ENCODE measurements around the gene KNDC1.
"Not testable (repeated sequence)": the region's sequence is repeated elsewhere in the genome, so short reads cannot be mapped to it uniquely, and the experiment has no call there.

KNDC1 gene

DNA sequence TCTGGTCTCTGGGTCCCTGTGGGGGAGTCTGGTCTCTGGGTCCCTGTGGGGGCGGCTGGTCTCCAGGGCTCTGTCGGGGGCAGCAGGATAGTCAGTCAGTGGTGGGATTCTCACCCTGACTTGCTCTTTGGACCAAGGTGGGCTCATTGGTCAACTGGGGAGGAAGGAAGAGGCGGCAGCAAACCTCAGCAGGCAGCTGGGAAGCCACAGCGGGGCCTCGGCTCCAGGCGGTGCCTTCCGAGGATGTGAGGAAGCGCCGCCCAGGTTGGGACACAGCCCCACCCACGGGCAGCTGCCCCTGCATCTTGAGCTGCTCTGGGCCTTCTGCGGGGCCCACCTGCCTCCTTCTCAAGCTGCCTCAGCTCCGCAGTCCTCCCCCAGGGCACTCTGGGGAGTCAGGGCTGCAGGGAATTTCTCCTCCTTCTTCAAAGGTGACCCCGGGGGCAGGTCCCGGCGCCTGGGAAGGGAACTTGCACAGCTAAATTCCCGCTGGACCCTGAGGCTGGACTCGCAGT is 20.4 kb upstream of the KNDC1 start:
- H3K9me3 Mint-ChIP-seq, result no peaks in the 10 kb centered on the region

DNA sequence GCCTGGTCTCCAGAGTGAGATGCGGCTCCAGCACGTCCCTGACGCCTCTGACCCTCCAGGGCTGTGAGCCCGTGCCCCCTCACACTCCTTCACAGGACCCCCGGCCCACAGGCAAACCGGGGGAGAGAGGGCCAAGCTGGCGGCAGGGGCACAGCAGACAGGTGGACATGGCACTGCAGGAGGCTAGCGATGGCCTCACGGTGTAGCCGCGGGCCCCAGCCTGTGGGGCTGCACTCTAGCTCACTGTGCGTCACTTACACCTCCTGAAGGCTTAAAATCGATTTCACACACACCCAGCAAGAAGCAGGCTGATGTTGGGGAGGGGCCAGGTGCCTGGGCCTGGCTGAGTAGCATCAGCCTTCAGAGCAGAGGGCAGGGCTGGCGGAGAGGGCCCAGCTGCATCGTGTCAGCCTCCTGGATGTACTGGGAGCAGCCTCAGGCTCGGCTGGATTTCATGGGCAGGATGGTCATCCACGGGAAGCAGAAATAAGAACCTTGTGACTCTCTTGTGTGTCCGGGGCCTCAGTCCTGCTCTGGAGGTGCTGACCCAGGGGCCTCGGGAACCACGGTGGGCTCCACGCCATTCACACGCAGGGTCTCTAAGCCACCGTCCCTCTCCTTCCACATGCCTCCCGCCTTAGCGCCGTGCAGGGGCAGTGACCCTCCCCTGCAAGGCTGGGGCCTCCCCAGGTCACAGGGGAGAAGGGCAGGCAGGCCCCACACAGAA is 19.4 kb upstream of the KNDC1 start:
- Mint-ChIP-seq H3K4me1 (ENCODE audit: low read depth in 2 of 2) (peaks cover 3 to 9% of the 10 kb centered on the region in 2 donors), H3K36me3 (ENCODE audit: insufficient read depth) (no peaks in the 10 kb centered on the region), H3K27me3 (peaks cover 22 to 33% of the 10 kb centered on the region in 2 donors), H3K27ac (no peak overlapping the region), H3K9me3 (no peaks in the 10 kb centered on the region), H3K4me3 (no peak overlapping the region)
- no peak for DNase-seq
- ATAC-seq (replicated peaks), result no peak

More for the DNA sequence above, 20.4 kb upstream of the KNDC1 start:
- DNase-seq, result no peak
- no peaks in the 10 kb centered on the region for H3K36me3 Mint-ChIP-seq (ENCODE audit: insufficient read depth)
- H3K4me1 Mint-ChIP-seq (ENCODE audit: low read depth in 2 of 2), result peaks cover 5 to 9% of the 10 kb centered on the region in 2 donors
- H3K27me3 Mint-ChIP-seq, result peaks cover 13 to 23% of the 10 kb centered on the region in 2 donors
- ATAC-seq (replicated peaks), result no peak
- no peak overlapping the region for H3K4me3 Mint-ChIP-seq
- H3K27ac Mint-ChIP-seq, result no peak overlapping the region

DNA sequence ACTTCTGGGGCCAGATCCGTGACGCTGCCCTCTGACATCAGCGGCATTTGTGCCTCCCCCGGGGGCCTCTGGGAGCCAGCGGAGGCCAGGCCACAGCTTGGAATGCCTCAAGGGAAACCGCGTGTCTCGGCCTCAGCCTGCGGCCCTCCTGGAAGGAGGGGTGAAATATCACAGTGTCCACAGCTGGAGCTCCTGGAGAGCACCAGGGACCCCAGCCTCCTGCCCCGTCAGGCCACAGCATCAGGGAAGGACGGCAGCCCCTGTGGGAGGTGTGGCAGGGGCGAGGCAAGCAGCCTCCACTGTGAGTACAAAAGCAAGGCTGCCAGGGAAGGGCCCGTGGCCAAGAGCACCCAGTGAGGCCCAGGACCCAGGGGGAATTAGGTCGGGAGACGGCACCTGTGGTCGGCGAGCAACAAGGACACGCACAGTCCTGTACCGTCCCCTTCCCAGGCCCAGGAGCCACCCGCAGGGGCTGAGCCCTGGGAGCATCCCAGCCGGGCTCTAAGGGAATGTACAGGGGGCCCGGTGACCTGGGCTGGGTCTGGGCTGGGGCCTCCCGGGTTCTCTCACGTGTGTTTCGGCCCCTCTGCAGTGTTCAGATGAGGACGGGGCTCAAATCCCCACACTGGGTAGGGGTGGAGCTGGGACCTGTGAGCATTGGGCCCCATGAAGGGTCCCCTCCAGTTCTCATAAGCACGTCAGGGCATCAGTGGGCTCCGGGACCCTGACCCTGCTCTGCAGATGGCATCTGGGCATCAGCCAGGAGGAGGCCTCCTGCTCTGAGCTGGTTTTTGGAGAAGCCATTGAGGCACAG is 18.7 kb upstream of the KNDC1 start:
- Mint-ChIP-seq H3K4me1 (ENCODE audit: low read depth in 2 of 2) (peaks cover 3 to 9% of the 10 kb centered on the region in 2 donors), H3K9me3 (no peaks in the 10 kb centered on the region), H3K36me3 (ENCODE audit: insufficient read depth) (no peaks in the 10 kb centered on the region), H3K4me3 (no peak overlapping the region), H3K27me3 (peaks cover 28 to 41% of the 10 kb centered on the region in 2 donors), H3K27ac (no peak overlapping the region)
- DNase-seq (no peak), ATAC-seq (replicated peaks) (no peak)

DNA sequence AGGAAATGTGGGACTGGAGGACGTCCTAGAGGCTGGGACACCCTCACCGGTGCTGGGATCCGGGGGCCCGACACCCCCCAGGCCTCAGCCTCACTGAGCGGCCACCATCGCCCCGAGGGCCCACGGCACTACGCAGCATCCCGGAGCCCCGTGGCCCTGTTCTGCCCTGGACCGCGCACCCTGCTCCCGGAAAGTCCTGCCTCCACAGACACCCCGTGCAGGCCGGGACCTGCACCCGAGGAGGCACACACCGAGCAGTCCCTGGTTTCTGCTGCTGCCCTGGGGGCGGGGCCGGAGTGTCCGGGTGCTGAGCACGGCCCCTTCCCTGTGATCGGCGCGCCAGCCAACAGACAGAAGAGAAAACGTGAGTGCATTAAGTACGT is 18.1 kb upstream of the KNDC1 start:
- no peak for DNase-seq
- H3K4me3 Mint-ChIP-seq, result no peak overlapping the region

DNA sequence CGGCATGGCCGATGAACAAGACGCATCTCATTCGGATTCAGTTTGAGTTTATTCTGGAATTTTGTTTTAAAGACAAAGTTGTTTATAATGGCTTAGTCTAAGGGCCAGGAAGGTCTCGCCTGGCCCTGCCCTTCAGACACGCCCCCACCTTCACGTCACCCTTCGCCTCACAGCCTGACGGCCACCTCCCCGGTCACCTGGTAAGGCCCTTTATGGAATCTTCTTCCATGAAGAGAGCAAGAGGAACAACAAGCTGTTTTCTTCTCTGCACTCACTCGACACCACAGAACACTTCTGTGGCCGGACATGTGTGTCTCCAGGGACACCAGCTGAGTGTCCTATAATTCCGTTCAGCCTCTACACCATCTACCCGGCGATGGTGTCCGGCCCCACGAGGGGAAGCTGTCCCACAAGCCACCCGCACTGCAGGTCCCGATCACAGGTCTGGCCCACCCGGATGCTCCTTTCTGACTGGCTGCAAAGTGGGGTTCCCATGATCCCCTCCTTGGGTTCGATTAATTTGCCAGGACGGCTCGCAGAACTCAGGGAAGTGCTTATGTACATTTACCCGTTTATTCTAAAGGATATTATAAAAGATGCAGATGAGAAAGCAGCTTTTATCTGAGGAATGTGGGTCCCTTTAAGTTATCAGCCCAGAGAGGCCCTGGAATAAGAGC is 17.4 kb upstream of the KNDC1 start:
- Mint-ChIP-seq H3K27me3 (peaks cover 42 to 54% of the 10 kb centered on the region in 2 donors), H3K27ac (no peak overlapping the region), H3K4me3 (no peak overlapping the region), H3K4me1 (ENCODE audit: low read depth in 2 of 2) (peaks cover 3 to 9% of the 10 kb centered on the region in 2 donors), H3K36me3 (ENCODE audit: insufficient read depth) (no peaks in the 10 kb centered on the region), H3K9me3 (peaks cover 0 to 2% of the 10 kb centered on the region in 2 donors)
- ATAC-seq (replicated peaks) (no peak), DNase-seq (no peak)

More for the DNA sequence above, 18.1 kb upstream of the KNDC1 start:
- no peaks in the 10 kb centered on the region for H3K9me3 Mint-ChIP-seq
- no peak overlapping the region for H3K27ac Mint-ChIP-seq
- peaks cover 3 to 9% of the 10 kb centered on the region in 2 donors for H3K4me1 Mint-ChIP-seq (ENCODE audit: low read depth in 2 of 2)
- H3K36me3 Mint-ChIP-seq (ENCODE audit: insufficient read depth), result no peaks in the 10 kb centered on the region
- H3K27me3 Mint-ChIP-seq, result peaks cover 34 to 47% of the 10 kb centered on the region in 2 donors
- ATAC-seq (replicated peaks), result no peak

DNA sequence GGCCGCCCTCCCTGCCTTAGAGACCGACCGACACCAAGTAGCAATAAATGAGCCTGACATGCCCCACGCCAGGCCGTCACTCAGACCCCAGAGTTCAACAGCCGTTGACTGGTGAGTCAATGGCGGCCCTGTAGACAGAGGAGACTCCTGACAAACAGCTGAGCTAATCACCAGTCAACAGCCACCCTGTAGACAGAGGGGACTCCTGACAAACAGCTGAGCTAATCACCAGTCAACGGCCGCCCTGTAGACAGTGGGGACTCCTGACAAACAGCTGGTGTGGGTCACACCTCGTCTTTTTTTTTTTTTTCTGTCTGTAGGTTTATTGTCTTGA is 16.9 kb upstream of the KNDC1 start:
- no peaks in the 10 kb centered on the region for H3K36me3 Mint-ChIP-seq (ENCODE audit: insufficient read depth)
- H3K9me3 Mint-ChIP-seq, result peaks cover 0 to 2% of the 10 kb centered on the region in 2 donors
- H3K4me1 Mint-ChIP-seq (ENCODE audit: low read depth in 2 of 2), result peaks cover 3 to 9% of the 10 kb centered on the region in 2 donors
- H3K27ac Mint-ChIP-seq, result peak overlapping the region in 1 of 2 donors; percentile 11
- DNase-seq (no peak), ATAC-seq (replicated peaks) (no peak)
- no peak overlapping the region for H3K4me3 Mint-ChIP-seq
- H3K27me3 Mint-ChIP-seq, result peaks cover 47 to 59% of the 10 kb centered on the region in 2 donors

DNA sequence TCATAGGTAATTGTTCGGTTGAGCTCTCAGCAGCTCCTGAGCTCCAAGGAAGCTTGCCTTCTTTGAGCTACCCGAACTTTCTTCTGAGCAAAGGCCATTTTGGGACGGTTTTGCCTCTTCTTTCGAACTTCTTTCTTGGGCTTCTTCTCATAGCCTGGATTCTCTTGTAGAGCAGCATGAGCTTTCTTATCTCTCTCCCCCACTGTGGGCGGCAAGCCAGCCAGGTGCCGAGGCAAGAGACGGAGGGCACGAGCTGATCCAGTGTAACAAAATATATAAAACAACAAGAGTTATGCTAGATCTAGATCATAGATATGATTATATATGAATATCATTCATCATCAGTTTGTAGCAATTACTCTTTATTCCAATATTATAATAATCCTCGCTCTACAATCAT is 16.5 kb upstream of the KNDC1 start:
- no peak for ATAC-seq (replicated peaks)
- DNase-seq, result no peak
- H3K4me3 Mint-ChIP-seq, result no peak overlapping the region
- no peaks in the 10 kb centered on the region for H3K36me3 Mint-ChIP-seq (ENCODE audit: insufficient read depth)
- H3K9me3 Mint-ChIP-seq, result peaks cover 0 to 2% of the 10 kb centered on the region in 2 donors
- peaks cover 50 to 63% of the 10 kb centered on the region in 2 donors for H3K27me3 Mint-ChIP-seq
- peak overlapping the region in 1 of 2 donors; percentile 11 for H3K27ac Mint-ChIP-seq
- H3K4me1 Mint-ChIP-seq (ENCODE audit: low read depth in 2 of 2), result peaks cover 3 to 9% of the 10 kb centered on the region in 2 donors

DNA sequence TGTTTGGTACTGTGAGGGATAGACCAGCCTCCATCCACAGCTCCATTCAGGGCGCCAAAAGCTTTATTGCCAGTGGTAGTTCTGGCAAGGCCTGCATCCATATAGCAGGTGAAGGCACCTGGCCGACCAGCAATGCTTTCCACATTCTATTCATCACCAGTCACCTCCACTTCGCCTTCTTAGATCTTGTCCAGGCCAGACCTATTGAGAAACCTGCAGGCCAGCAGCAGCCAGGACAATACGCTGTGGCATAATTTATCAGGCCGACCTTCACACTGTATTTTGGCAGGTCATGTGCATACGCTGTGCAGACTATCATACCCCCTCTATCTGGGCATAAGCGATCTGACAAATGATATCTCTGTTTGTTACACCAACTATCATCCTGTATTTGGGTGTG is 15.2 kb upstream of the KNDC1 start:
- Mint-ChIP-seq H3K36me3 (ENCODE audit: insufficient read depth) (no peaks in the 10 kb centered on the region), H3K27me3 (peaks cover 58 to 75% of the 10 kb centered on the region in 2 donors), H3K4me1 (ENCODE audit: low read depth in 2 of 2) (peaks cover 3 to 9% of the 10 kb centered on the region in 2 donors), H3K9me3 (peaks cover 0 to 2% of the 10 kb centered on the region in 2 donors), H3K4me3 (no peak overlapping the region), H3K27ac (no peak overlapping the region)
- ATAC-seq (replicated peaks) (no peak), DNase-seq (no peak)

DNA sequence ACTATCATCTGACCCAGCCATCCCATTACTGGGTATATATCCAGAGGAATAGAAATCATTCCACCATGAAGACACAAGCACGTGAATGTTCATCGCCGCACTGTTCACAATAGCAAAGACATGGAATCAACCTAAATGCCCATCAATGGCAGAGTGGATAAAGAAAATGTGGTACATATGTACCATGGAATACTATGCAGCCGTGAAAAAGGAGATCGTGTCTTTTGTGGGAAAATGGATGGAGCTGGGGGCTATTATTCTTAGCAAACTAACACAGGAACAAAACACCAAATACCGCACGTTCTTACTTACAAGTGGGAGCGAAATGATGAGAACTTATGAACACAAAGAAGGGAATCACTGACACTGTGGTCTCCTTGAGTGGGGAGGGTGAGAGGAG is 9.8 kb upstream of the KNDC1 start:
- ATAC-seq (replicated peaks) (no peak), DNase-seq (no peak)
- H3K27me3 Mint-ChIP-seq, result peaks cover 59 to 72% of the 10 kb centered on the region in 2 donors
- peaks cover 0 to 2% of the 10 kb centered on the region in 2 donors for H3K9me3 Mint-ChIP-seq
- H3K4me1 Mint-ChIP-seq (ENCODE audit: low read depth in 2 of 2), result no peaks in the 10 kb centered on the region
- no peak overlapping the region for H3K4me3 Mint-ChIP-seq
- H3K27ac Mint-ChIP-seq, result no peak overlapping the region
- no peaks in the 10 kb centered on the region for H3K36me3 Mint-ChIP-seq (ENCODE audit: insufficient read depth)

DNA sequence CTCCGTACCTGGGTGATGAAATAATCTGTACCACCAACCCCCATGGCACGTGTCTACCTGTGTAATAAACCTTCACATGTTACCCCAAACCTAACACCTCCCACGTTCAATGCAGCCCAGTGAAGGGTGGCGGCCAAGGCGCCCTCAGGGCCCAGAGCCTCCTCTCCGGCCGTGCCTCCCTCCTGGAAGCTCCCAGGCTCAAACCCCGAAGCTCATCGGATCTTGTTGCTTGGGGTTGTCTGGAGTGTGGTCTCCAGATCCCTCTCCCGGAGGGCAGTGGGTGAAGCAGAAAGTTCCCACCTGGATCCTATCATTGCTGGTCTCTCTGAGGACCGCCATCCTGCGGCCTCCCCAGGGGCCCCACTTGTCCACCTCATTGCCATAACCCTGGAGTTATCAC is 9.4 kb upstream of the KNDC1 start:
- DNase-seq, result no peak
- Mint-ChIP-seq H3K4me3 (no peak overlapping the region), H3K36me3 (ENCODE audit: insufficient read depth) (no peaks in the 10 kb centered on the region), H3K4me1 (ENCODE audit: low read depth in 2 of 2) (no peaks in the 10 kb centered on the region), H3K9me3 (peaks cover 0 to 2% of the 10 kb centered on the region in 2 donors), H3K27me3 (peaks cover 55 to 68% of the 10 kb centered on the region in 2 donors), H3K27ac (no peak overlapping the region)
- no peak for ATAC-seq (replicated peaks)

DNA sequence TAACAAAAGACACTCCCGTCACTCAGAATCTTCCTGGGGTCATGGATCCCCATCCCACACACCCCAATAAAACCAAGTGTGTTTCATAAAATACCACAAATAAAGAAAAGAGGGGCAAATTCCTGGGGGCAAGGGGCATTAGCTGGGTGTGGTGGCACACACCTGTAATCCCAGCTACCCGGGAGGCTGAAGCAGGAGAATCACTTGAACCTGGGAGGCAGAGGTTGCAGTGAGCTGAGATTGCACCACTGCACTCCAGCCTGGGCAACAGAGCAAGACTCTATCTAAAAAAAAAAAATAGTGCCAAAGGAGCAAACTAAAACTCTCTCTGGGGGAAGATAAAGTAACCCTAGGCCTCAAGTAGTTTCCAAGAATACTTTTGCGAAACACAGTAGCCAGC is 8.9 kb upstream of the KNDC1 start:
- H3K9me3 Mint-ChIP-seq; DNase-seq; H3K36me3 Mint-ChIP-seq (ENCODE audit: insufficient read depth); H3K4me1 Mint-ChIP-seq (ENCODE audit: low read depth in 2 of 2); H3K27ac Mint-ChIP-seq; ATAC-seq (replicated peaks); H3K4me3 Mint-ChIP-seq: not testable (repeated sequence)
- H3K27me3 Mint-ChIP-seq, result peaks cover 52 to 64% of the 10 kb centered on the region in 2 donors

DNA sequence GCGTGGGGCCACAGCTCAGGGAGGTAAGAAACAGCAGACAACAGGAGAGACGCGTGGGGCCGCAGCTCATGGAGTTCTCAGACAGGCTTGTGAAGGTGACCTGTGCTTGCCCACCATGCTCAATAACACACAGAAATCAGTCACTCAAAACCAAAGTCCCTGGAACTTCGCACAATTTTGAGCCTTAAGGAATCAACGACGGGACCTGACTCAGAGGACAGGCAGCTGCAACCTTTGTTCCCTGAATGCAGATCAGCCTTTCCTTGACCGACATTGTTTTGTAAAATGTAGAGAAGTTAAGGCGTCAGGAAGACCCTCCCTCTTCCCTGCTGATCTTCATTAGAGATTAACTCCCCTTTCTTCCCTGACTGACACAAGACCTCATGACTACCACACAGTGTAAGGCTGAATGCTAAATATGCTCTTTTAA is 8.5 kb upstream of the KNDC1 start:
- Mint-ChIP-seq H3K4me3 (no peak overlapping the region), H3K36me3 (ENCODE audit: insufficient read depth) (no peaks in the 10 kb centered on the region), H3K4me1 (ENCODE audit: low read depth in 2 of 2) (no peaks in the 10 kb centered on the region), H3K27ac (no peak overlapping the region), H3K27me3 (peaks cover 47 to 59% of the 10 kb centered on the region in 2 donors), H3K9me3 (peaks cover 0 to 2% of the 10 kb centered on the region in 2 donors)
- no peak for DNase-seq
- no peak for ATAC-seq (replicated peaks)

DNA sequence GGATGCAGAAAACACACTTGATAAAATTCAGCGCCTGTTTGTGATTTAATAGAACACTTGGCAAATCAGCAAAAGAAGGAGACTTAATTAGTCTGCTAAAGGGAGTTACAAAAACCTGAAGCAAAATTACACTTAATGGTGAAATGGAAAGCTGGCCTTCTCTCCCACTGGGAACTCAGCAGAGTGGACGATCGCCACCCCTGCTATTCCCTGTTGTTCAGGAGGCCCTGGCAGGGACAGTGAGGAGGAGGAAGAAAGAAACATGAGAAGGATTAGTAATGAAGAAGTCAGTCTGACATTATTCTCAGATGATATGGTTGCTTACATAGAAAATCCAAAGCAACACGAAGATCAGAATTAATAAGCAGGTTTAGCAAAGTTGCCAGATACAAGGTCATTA is 5.6 kb upstream of the KNDC1 start:
- H3K9me3 Mint-ChIP-seq, result no peaks in the 10 kb centered on the region
- no peaks in the 10 kb centered on the region for H3K36me3 Mint-ChIP-seq (ENCODE audit: insufficient read depth)
- H3K27ac Mint-ChIP-seq, result no peak overlapping the region
- no peaks in the 10 kb centered on the region for H3K4me1 Mint-ChIP-seq (ENCODE audit: low read depth in 2 of 2)
- H3K27me3 Mint-ChIP-seq, result peaks cover 20 to 31% of the 10 kb centered on the region in 2 donors
- H3K4me3 Mint-ChIP-seq, result no peak overlapping the region
- ATAC-seq (replicated peaks), result no peak
- DNase-seq, result no peak

Data from effector memory CD8-positive, alpha-beta T cell (primary cell).